ENCODE measurements around the gene SLAMF1. TPM values are rescaled to one million over a fixed set of nuclear protein-coding genes. Genes with fewer than 3 reads are reported as not detected.

SLAMF1 gene
- total RNA-seq, 1 donor from 2014 or later: not detected

DNA sequence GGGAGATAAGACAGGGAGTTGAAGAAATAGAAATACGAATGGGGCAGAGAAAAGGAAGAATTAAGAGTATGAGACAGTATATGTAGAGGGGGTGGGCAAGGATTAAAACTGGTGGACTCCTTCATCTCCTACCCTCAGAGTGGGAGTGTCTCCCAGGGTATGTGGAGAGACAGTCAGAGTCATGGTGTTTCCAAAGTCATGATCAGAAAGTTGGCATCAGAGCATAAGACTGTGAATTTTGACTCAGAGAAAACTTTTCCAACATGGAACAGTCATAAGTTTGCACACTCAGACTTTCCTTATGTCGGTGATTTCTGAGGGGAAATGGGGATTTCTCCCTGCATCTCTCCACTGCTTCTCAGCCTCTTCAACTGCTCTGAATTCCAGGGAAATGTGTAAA lies 70.0 kb downstream of the SLAMF1 start:
- Histone ChIP-seq H3K9ac (no peak overlapping the region), H3K9me3 (ENCODE audit: low read depth) (no peaks in the 10 kb centered on the region), H3K36me3 (no peaks in the 10 kb centered on the region), H3K4me2 (no peak overlapping the region), H3F3A (ENCODE audit: low read depth) (no peaks in the 10 kb centered on the region), H3K4me1 (no peaks in the 10 kb centered on the region), H4K20me1 (ENCODE audit: low read depth) (no peaks in the 10 kb centered on the region), H2AFZ (replicated peaks) (no peak overlapping the region), H3K79me2 (ENCODE audit: low read depth) (no peaks in the 10 kb centered on the region), H3K27me3 (no peaks in the 10 kb centered on the region), H3K4me3 (no peak overlapping the region), H3K27ac (no peak overlapping the region)
- no peaks in the 10 kb centered on the region for H3K9me3 Mint-ChIP-seq
- DNase-seq (ENCODE audit: low spot score): no peak
- no peak for TF ChIP-seq EZH2 (IDR thresholded peaks at IDR 0.05)
- no peak for TF ChIP-seq EZH2phosphoT487 (IDR thresholded peaks at IDR 0.05)
- TF ChIP-seq, protein P1, sequence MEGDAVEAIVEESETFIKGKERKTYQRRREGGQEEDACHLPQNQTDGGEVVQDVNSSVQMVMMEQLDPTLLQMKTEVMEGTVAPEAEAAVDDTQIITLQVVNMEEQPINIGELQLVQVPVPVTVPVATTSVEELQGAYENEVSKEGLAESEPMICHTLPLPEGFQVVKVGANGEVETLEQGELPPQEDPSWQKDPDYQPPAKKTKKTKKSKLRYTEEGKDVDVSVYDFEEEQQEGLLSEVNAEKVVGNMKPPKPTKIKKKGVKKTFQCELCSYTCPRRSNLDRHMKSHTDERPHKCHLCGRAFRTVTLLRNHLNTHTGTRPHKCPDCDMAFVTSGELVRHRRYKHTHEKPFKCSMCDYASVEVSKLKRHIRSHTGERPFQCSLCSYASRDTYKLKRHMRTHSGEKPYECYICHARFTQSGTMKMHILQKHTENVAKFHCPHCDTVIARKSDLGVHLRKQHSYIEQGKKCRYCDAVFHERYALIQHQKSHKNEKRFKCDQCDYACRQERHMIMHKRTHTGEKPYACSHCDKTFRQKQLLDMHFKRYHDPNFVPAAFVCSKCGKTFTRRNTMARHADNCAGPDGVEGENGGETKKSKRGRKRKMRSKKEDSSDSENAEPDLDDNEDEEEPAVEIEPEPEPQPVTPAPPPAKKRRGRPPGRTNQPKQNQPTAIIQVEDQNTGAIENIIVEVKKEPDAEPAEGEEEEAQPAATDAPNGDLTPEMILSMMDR (IDR thresholded peaks at IDR 0.05): no peak
- no peaks in the 10 kb centered on the region for H3K36me3 Mint-ChIP-seq
- H3K4me1 Mint-ChIP-seq: no peaks in the 10 kb centered on the region
- H3K27me3 Mint-ChIP-seq (ENCODE audit: insufficient read depth, low read depth): no peaks in the 10 kb centered on the region
- no peak overlapping the region for H3K4me3 Mint-ChIP-seq
- no peak overlapping the region for H3K27ac Mint-ChIP-seq

DNA sequence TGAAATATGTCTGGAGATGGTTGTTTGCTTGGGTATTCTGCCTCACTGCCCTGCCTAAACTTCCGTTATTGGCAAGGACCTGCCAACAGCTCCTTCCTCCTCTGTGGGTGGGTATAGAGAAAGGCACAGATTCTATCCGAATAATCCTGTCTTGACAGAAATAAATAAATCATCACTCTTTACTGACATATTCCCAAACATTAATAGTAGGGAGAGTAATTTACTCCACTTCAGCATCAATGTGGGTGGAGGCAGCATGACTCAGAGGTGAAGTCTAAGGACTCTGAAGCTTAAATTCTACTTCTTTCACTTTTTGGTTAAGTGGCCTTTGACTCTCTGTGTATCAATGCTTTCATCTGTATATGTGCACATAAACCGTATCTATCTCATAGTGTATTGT lies 70.5 kb downstream of the SLAMF1 start:
- no peaks in the 10 kb centered on the region for H3K9me3 Mint-ChIP-seq
- no peak overlapping the region for H3K27ac Mint-ChIP-seq
- no peak overlapping the region for H3K4me3 ChIP-seq
- H3K4me1 ChIP-seq: no peaks in the 10 kb centered on the region
- no peak overlapping the region for H2AFZ ChIP-seq (replicated peaks)
- H3K27ac ChIP-seq: no peak overlapping the region
- no peaks in the 10 kb centered on the region for H3K36me3 ChIP-seq
- DNase-seq (ENCODE audit: low spot score): no peak
- no peaks in the 10 kb centered on the region for H3K9me3 ChIP-seq (ENCODE audit: low read depth)
- TF ChIP-seq, protein P1 (IDR thresholded peaks at IDR 0.05): no peak
- no peak for TF ChIP-seq EZH2phosphoT487 (IDR thresholded peaks at IDR 0.05)
- H4K20me1 ChIP-seq (ENCODE audit: low read depth): no peaks in the 10 kb centered on the region
- H3K4me3 Mint-ChIP-seq: no peak overlapping the region
- no peaks in the 10 kb centered on the region for H3F3A ChIP-seq (ENCODE audit: low read depth)
- H3K79me2 ChIP-seq (ENCODE audit: low read depth): no peaks in the 10 kb centered on the region
- H3K4me2 ChIP-seq: no peak overlapping the region
- no peaks in the 10 kb centered on the region for H3K36me3 Mint-ChIP-seq
- no peak overlapping the region for H3K9ac ChIP-seq
- no peaks in the 10 kb centered on the region for H3K4me1 Mint-ChIP-seq
- H3K27me3 ChIP-seq: no peaks in the 10 kb centered on the region
- no peaks in the 10 kb centered on the region for H3K27me3 Mint-ChIP-seq (ENCODE audit: insufficient read depth, low read depth)

DNA sequence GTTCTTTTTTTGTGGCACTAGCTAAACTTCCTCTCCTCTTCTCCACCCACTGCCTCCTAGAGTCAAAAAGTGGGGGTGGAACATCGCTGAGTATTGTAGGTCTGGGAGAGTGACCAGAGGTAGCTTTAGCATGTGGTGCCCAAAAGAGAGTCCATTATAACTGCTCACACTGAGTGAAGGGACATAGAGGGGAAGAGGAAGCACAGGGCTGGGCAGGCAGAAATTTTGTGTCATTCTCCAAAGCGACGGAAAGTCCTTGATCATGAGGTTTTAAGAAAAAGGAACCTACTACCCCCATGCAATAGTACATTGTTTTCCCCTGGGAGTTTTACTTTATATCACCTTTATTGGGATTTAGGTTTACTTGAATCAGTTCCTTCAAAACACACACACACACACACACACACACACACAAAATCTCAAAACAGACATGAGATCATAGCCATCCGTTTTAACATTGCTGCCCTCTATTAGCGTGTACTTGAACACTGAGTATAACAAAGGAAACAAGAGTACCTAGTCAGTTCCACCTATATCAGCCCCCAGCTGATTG lies 71.7 kb downstream of the SLAMF1 start:
- TF ChIP-seq, protein P1 (IDR thresholded peaks at IDR 0.05): no peak
- TF ChIP-seq EZH2 (IDR thresholded peaks at IDR 0.05) (no peak), EZH2phosphoT487 (IDR thresholded peaks at IDR 0.05) (no peak)
- Histone ChIP-seq H4K20me1 (ENCODE audit: low read depth) (no peaks in the 10 kb centered on the region), H3K4me3 (no peak overlapping the region), H3F3A (ENCODE audit: low read depth) (no peaks in the 10 kb centered on the region), H2AFZ (replicated peaks) (no peak overlapping the region), H3K4me2 (no peak overlapping the region), H3K9me3 (ENCODE audit: low read depth) (no peaks in the 10 kb centered on the region), H3K4me1 (no peaks in the 10 kb centered on the region), H3K27ac (no peak overlapping the region), H3K27me3 (no peaks in the 10 kb centered on the region), H3K9ac (no peak overlapping the region), H3K36me3 (no peaks in the 10 kb centered on the region), H3K79me2 (ENCODE audit: low read depth) (no peaks in the 10 kb centered on the region)
- Mint-ChIP-seq H3K4me3 (no peak overlapping the region), H3K4me1 (no peaks in the 10 kb centered on the region), H3K27me3 (ENCODE audit: insufficient read depth, low read depth) (no peaks in the 10 kb centered on the region), H3K9me3 (no peaks in the 10 kb centered on the region), H3K36me3 (no peaks in the 10 kb centered on the region), H3K27ac (no peak overlapping the region)
- no peak for DNase-seq (ENCODE audit: low spot score)
